Measurements from ENCODE around the gene EEFSEC. TPM values are rescaled to one million over a fixed set of nuclear protein-coding genes. Genes with fewer than 3 reads are reported as not detected.
A peak's percentile ranks its signal among the peaks of the same experiment; 100 is the strongest.

EEFSEC gene
- total and polyA plus RNA-seq, 4 donors: 9.8 to 20.1 (median 11.6) TPM

DNA sequence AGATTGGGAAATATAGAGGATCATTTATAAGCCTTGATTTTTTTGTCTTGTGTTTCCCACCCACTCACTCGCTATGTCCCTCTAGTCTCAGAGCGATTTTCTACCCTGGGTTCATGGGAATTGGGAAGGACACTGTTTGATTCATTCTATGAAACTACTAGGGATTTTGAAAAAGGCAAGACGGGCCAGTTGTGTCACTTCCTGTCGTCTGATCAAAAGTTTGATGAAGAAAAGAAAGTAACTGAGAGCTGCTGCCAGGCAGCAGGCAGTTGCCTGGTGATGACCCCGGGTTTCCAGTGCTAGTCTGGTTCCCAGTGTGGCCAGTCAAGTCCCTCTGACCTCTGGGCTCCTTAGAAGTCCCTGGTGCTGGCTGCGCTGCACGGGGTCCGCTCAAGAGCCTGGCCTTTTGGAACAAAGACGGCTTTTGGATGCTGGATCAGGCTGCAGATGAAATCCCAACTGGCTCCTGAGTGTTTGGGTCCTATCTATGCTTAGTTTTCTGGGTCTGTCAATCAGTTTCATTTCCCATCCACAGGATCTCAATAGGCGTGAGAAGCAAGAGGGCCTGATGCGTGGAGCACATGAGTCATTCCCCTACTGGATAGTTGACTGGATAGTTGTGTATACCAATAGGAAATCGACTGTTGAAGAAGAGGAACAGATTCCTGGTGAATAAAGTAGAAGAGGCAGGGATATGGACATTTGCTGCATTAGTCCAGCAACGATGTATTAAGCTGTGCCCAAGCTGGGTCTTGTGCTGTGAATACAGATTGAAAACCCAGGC is 89.7 kb downstream of the EEFSEC start:
- Histone ChIP-seq H3K9ac (ENCODE audit: insufficient read depth in 1 of 2, low read length in 2 of 2) (no peak overlapping the region), H3K36me3 (ENCODE audit: control insufficient read depth in 4 of 4, insufficient read depth in 4 of 4, low read length in 4 of 4) (peaks cover 1 to 9% (median 8%) of the 10 kb centered on the region in 4 donors), H3K27me3 (ENCODE audit: control insufficient read depth in 3 of 3, insufficient read depth in 3 of 3, low read length in 2 of 3) (no peaks in the 10 kb centered on the region), H3K4me1 (ENCODE audit: control insufficient read depth in 5 of 5, insufficient read depth in 5 of 5, low read length in 5 of 5) (peaks cover 0 to 5% (median 2%) of the 10 kb centered on the region in 5 donors), H3K9me3 (ENCODE audit: control insufficient read depth in 4 of 4, insufficient read depth in 3 of 4, low read length in 3 of 4) (no peaks in the 10 kb centered on the region), H3K27ac (ENCODE audit: low read depth in 1 of 2, low read length in 1 of 2) (no peak overlapping the region), H3K4me3 (no peak overlapping the region)
- DNase-seq: peak in 1 of 3 donors; percentile 32
- no peak for ATAC-seq (ENCODE audit: insufficient read depth, low FRiP score)
- TF ChIP-seq, protein P1, sequence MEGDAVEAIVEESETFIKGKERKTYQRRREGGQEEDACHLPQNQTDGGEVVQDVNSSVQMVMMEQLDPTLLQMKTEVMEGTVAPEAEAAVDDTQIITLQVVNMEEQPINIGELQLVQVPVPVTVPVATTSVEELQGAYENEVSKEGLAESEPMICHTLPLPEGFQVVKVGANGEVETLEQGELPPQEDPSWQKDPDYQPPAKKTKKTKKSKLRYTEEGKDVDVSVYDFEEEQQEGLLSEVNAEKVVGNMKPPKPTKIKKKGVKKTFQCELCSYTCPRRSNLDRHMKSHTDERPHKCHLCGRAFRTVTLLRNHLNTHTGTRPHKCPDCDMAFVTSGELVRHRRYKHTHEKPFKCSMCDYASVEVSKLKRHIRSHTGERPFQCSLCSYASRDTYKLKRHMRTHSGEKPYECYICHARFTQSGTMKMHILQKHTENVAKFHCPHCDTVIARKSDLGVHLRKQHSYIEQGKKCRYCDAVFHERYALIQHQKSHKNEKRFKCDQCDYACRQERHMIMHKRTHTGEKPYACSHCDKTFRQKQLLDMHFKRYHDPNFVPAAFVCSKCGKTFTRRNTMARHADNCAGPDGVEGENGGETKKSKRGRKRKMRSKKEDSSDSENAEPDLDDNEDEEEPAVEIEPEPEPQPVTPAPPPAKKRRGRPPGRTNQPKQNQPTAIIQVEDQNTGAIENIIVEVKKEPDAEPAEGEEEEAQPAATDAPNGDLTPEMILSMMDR (IDR thresholded peaks at IDR 0.05; ENCODE audit: control extremely low read depth, extremely low read depth): no peak
- WGBS, 2 donors: 80 to 81% methylated on average over 13 of the region's 13 CpGs

DNA sequence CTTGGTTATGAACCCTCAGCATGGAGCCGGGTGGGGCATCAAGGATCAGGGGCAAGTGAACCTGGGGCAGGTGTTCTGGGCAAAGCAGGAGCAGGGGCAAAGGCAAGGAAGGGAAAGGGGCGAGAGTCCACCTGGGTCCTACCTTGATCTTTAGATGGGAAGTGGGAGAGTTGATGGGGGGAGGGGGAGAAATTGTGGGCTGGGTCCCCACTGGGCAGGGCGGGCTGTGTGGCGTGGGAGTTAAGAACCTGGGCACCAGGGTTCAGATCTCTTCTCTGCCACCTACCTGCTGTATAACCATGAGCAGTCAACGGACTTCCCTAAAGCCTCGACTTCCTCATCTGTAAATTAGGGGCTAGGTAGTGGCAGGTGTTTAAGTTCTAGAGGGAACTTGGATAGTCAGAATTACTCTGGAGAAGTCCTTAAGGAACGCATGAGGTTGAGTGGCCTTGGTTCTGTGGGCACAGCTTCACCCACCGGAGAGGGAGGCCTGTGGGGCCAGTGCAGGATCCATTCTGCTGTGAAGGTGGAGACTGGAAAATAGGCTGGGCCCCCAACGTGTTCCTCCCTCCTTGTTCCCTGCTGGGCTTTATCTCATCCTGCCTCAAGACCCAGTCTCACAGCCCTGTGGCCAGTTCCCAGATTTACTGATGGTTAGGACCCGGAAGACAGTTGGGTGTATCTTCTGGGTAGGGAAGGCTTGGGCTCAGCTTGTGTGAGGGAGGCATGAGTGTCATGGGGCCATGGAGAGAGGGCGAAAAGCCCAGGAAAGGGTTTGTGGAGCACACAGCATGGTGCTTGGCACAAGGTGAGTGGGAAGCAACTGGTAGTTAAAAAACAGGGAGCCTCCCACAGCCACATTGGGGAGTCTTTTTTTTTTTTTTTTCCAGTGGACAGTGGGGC is 90.6 kb downstream of the EEFSEC start:
- H3K27ac ChIP-seq (ENCODE audit: low read depth in 1 of 2, low read length in 1 of 2): no peak overlapping the region
- H3K27me3 ChIP-seq (ENCODE audit: control insufficient read depth in 3 of 3, insufficient read depth in 3 of 3, low read length in 2 of 3): no peaks in the 10 kb centered on the region
- TF ChIP-seq, protein P1 (IDR thresholded peaks at IDR 0.05; ENCODE audit: control extremely low read depth, extremely low read depth): no peak
- ATAC-seq (ENCODE audit: insufficient read depth, low FRiP score): no peak
- peaks cover 0 to 4% (median 0%) of the 10 kb centered on the region in 5 donors for H3K4me1 ChIP-seq (ENCODE audit: control insufficient read depth in 5 of 5, insufficient read depth in 5 of 5, low read length in 5 of 5)
- peaks cover 4 to 9% (median 8%) of the 10 kb centered on the region in 4 donors for H3K36me3 ChIP-seq (ENCODE audit: control insufficient read depth in 4 of 4, insufficient read depth in 4 of 4, low read length in 4 of 4)
- H3K9ac ChIP-seq (ENCODE audit: insufficient read depth in 1 of 2, low read length in 2 of 2): no peak overlapping the region
- no peak overlapping the region for H3K4me3 ChIP-seq
- WGBS, 2 donors: 86 to 93% methylated on average over 11 of the region's 11 CpGs
- no peak for DNase-seq
- H3K9me3 ChIP-seq (ENCODE audit: control insufficient read depth in 4 of 4, insufficient read depth in 3 of 4, low read length in 3 of 4): no peaks in the 10 kb centered on the region

DNA sequence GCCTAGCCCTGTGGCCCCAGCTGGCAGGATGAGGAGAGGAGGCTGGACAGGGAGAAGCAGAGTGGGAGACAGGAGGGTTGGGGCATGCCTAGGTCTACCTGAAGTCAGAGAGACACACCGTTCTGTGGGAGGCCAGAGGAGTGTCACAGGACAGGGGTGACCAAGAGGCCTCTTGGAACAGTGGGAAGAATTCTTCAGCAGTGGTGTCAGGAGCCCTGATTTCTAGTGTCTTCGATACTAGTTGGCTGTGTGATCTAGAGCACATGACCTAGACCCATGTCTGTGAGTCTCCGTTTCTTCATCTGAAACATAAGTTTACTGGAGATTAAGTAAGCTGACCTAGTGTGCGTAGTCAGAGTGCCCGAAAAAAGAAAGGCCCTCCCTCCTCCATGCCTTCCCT is 92.2 kb downstream of the EEFSEC start:
- Histone ChIP-seq H3K27ac (ENCODE audit: low read depth in 1 of 2, low read length in 1 of 2) (no peak overlapping the region), H3K36me3 (ENCODE audit: control insufficient read depth in 4 of 4, insufficient read depth in 4 of 4, low read length in 4 of 4) (peaks cover 4 to 9% (median 8%) of the 10 kb centered on the region in 4 donors), H3K9ac (ENCODE audit: insufficient read depth in 1 of 2, low read length in 2 of 2) (no peak overlapping the region), H3K4me1 (ENCODE audit: control insufficient read depth in 5 of 5, insufficient read depth in 5 of 5, low read length in 5 of 5) (peaks cover 0 to 4% (median 0%) of the 10 kb centered on the region in 5 donors), H3K9me3 (ENCODE audit: control insufficient read depth in 4 of 4, insufficient read depth in 3 of 4, low read length in 3 of 4) (no peaks in the 10 kb centered on the region), H3K27me3 (ENCODE audit: control insufficient read depth in 3 of 3, insufficient read depth in 3 of 3, low read length in 2 of 3) (no peaks in the 10 kb centered on the region), H3K4me3 (no peak overlapping the region)
- TF ChIP-seq, protein P1 (IDR thresholded peaks at IDR 0.05; ENCODE audit: control extremely low read depth, extremely low read depth): no peak
- ATAC-seq (ENCODE audit: insufficient read depth, low FRiP score) (no peak), DNase-seq (no peak)
- 88 to 93% methylated on average over 5 of the region's 5 CpGs for WGBS, 2 donors

Data from lung (tissue), 12 donors.